HG03457 (cell line): ENCODE data around the gene PRM3.

Experiments
- ATAC-seq: cut with Tn5 transposase; IDR thresholded peaks from one replicate; pipeline ENCODE4 v1.9.1; 2021; ENCODE audit warnings: moderate number of reproducible peaks; ENCODE audit not compliant: unreplicated experiment

The PRM3 gene

DNA sequence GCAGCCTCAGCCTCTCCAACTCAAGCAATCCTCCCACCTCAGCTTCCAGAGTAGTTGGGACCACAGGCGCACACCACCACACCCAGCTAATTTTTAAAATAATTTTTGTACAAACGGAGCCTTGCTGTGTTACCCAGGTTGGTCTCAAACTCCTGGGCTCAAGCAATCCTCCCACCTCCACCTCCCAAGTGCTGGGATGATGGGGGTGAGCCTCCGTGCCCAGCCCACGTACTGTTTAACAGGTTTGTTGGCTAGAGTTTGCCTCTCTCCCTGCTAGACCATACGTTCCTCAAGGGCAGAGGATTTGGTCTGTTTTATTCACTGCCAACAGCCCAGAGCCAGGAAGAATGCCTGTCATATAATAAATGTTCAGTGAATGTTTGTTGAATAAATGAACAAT lies 44.0 kb downstream of the PRM3 start:
- no peak for ATAC-seq

GRCh38 chr16:11225677-11226549 lies 47.5 kb downstream of the PRM3 start:
- no peak for ATAC-seq

- ATAC-seq = peak; percentile 77
Measured at GRCh38 chr16:11224894-11225676, 48.3 kb downstream of the PRM3 start.

DNA sequence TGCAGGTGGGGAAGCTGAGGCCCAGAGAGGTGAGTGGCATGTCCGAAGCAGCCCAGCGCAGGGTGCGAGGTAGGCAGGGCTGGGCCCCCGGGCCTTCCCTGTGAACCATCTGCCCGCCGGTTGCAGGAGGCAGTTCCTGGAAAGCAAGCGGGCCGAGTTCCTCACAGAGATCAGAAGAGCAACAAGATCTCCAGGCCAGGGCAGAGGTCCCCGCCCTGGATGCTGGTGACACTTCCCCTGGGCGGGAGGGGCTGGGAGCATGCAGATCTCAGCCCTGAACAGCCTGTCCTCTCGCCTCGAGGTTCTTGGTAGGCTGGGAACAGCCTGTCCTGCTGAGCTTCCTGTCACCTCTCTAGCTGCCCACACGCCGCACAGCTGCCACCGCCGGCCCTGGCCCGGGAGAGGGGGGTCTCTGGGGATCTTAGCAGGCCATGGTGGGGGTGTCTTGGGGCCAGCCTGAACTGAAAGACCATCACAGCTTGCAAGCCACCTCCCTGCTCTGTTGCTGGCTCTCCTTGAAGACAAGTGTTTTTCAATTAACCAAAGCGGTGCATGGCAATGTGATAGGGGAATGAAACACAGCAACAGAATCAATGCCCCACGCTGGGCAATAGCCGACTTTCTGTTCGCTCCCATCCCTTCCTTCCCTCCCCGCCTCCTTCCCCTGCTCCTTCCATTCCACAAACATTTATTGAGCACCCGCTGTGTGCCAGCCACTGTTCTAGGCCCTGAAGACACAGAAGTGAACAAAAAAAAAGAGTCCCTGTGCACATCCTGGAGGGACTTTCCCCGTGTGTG lies 49.1 kb downstream of the PRM3 start:
- ATAC-seq = no peak
